Cardiac muscle cell (in vitro differentiated cells and primary cell): ENCODE measurements around the gene TTC34. TPM values are rescaled to one million over a fixed set of nuclear protein-coding genes. Genes with fewer than 3 reads are reported as not detected.

Source experiments
- DNase-seq, 2 donors: peaks; one replicate each; pipeline versions ENCODE4 v3.0.0 to v3.0.0-alpha.2; 2010 to 2017; ENCODE audit warnings: low read depth in 1 of 2, low spot score in 1 of 2
- H3K27ac ChIP-seq: fragments of 200-600 bp; sonication (generic); 2 replicates; pipeline ENCODE4 v1.5.1; 2016
- H3K27me3 ChIP-seq: fragments of 200-600 bp; sonication (generic); 2 replicates; pipeline ENCODE4 v1.6.0; 2016; ENCODE audit warnings: control low read depth
- H3K36me3 ChIP-seq: fragments of 200-600 bp; sonication (generic); 2 replicates; pipeline ENCODE4 v1.5.1; 2016; ENCODE audit warnings: control low read depth
- H3K4me1 ChIP-seq: fragments of 200-600 bp; sonication (generic); 2 replicates; pipeline ENCODE4 v1.8.1; 2017; ENCODE audit warnings: low read depth, mild to moderate bottlenecking, mixed run types
- H3K4me3 ChIP-seq: fragments of 200-600 bp; sonication (generic); 2 replicates; pipeline ENCODE4 v1.5.1; 2016; ENCODE audit warnings: mild to moderate bottlenecking
- H3K9me3 ChIP-seq: fragments of 200-600 bp; sonication (generic); 2 replicates; pipeline ENCODE4 v1.5.1; 2017; ENCODE audit warnings: low read depth, mild to moderate bottlenecking, control low read depth
- CTCF ChIP-seq: IDR thresholded peaks from 2 replicates; pipeline ENCODE4 v1.5.1; 2012; ENCODE audit warnings: low read depth, mild to moderate bottlenecking, low read length
- polyA plus RNA-seq: library from polyadenylated mRNA; unstranded; fragments of >200 nt; fragmentation: Nextera tagmentation; extraction: Ambion mirVana; gene quantifications from 2 replicates; pipeline ENCODE4 v1.2.1, GENCODE V29; 2016
- total RNA-seq: library from RNA; depleted of rRNA; stranded (reverse); fragments of >200 nt; gene quantifications from 2 replicates; pipeline ENCODE4 v1.2.3, GENCODE V29; 2016

Gene TTC34
- total and polyA plus RNA-seq, 2 experiments from 2014 or later, result not detected

- no peaks in the 10 kb centered on the region for H3K27me3 ChIP-seq
- no peak overlapping the region for H3K4me3 ChIP-seq
- H3K27ac ChIP-seq, result no peak overlapping the region
- no peaks in the 10 kb centered on the region for H3K9me3 ChIP-seq
- no peak for DNase-seq
- no peaks in the 10 kb centered on the region for H3K4me1 ChIP-seq
- no peak for TF ChIP-seq CTCF
- H3K36me3 ChIP-seq, result no peaks in the 10 kb centered on the region
Measured at GRCh38 chr1:2617971-2618470, 183.5 kb downstream of the TTC34 start.

GRCh38 chr1:2614145-2614544 is 187.3 kb downstream of the TTC34 start:
- DNase-seq, result no peak
- no peaks in the 10 kb centered on the region for H3K36me3 ChIP-seq
- no peak overlapping the region for H3K27ac ChIP-seq
- no peaks in the 10 kb centered on the region for H3K4me1 ChIP-seq
- H3K27me3 ChIP-seq, result no peaks in the 10 kb centered on the region
- H3K4me3 ChIP-seq, result no peak overlapping the region
- H3K9me3 ChIP-seq, result no peaks in the 10 kb centered on the region
- TF ChIP-seq CTCF, result no peak

GRCh38 chr1:2612591-2613365 is 188.7 kb downstream of the TTC34 start:
- no peak for TF ChIP-seq CTCF
- H3K27ac ChIP-seq, result no peak overlapping the region
- no peak overlapping the region for H3K4me3 ChIP-seq
- H3K27me3 ChIP-seq, result no peaks in the 10 kb centered on the region
- no peak for DNase-seq
- no peaks in the 10 kb centered on the region for H3K36me3 ChIP-seq
- H3K9me3 ChIP-seq, result no peaks in the 10 kb centered on the region
- H3K4me1 ChIP-seq, result no peaks in the 10 kb centered on the region

GRCh38 chr1:2611621-2612437 is 189.7 kb downstream of the TTC34 start:
- Histone ChIP-seq H3K4me3 (no peak overlapping the region), H3K4me1 (no peaks in the 10 kb centered on the region), H3K27me3 (no peaks in the 10 kb centered on the region), H3K27ac (no peak overlapping the region), H3K9me3 (no peaks in the 10 kb centered on the region), H3K36me3 (no peaks in the 10 kb centered on the region)
- DNase-seq, result no peak
- no peak for TF ChIP-seq CTCF

- H3K4me1 ChIP-seq, result no peaks in the 10 kb centered on the region
- no peak overlapping the region for H3K4me3 ChIP-seq
Measured at GRCh38 chr1:2611031-2611501, 190.4 kb downstream of the TTC34 start.

More at GRCh38 chr1:2611031-2611501, 190.4 kb downstream of the TTC34 start:
- Histone ChIP-seq H3K27ac (no peak overlapping the region), H3K36me3 (no peaks in the 10 kb centered on the region), H3K9me3 (no peaks in the 10 kb centered on the region), H3K27me3 (no peaks in the 10 kb centered on the region)
- DNase-seq, result peak in 1 of 2 donors; percentile 12
- no peak for TF ChIP-seq CTCF
